Activated T-cell treated with anti-CD3 and anti-CD28 coated beads, Interleukin-2, amount 50 U/mL, for 72 hours (primary cell): Measurements from ENCODE around the gene KCNN2. TPM values are rescaled to one million over a fixed set of nuclear protein-coding genes. Genes with fewer than 3 reads are reported as not detected.

Source experiments
- ATAC-seq, 2 donors: fragments of 150-1000 bp; cut with Tn5 transposase; replicated peaks in 1 of 2; 2 replicates each; pipeline ENCODE4 v1.10.0; 2021; ENCODE audit warnings: moderate library complexity in 2 of 2, mild to moderate bottlenecking in 1 of 2
- DNase-seq, 2 donors: peaks; one replicate each; pipeline ENCODE4 v3.0.0; 2021 to 2022; ENCODE audit warnings: mixed read lengths in 1 of 2
- H3K27ac Mint-ChIP-seq: one replicate; pipeline ENCODE4 v1.8.0; 2022; ENCODE audit warnings: mild to moderate bottlenecking, moderate library complexity, mixed read lengths
- H3K27me3 Mint-ChIP-seq: one replicate; pipeline ENCODE4 v1.8.0; 2022; ENCODE audit warnings: low read depth, mixed read lengths
- H3K36me3 Mint-ChIP-seq, 2 donors: one replicate each; pipeline ENCODE4 v1.8.0; 2022; ENCODE audit warnings: mixed read lengths in 2 of 2, mild to moderate bottlenecking in 1 of 2; ENCODE audit not compliant: insufficient read depth in 2 of 2
- H3K4me1 Mint-ChIP-seq: one replicate; pipeline ENCODE4 v1.8.0; 2022; ENCODE audit warnings: low read depth, mixed read lengths
- H3K4me3 Mint-ChIP-seq, 2 donors: one replicate each; pipeline ENCODE4 v1.8.0; 2022; ENCODE audit warnings: mild to moderate bottlenecking in 2 of 2, mixed read lengths in 2 of 2, moderate library complexity in 2 of 2
- H3K9me3 Mint-ChIP-seq, 2 donors: one replicate each; pipeline ENCODE4 v1.8.0; 2022; ENCODE audit warnings: mixed read lengths in 2 of 2
- total RNA-seq, 2 donors: library from RNA; stranded (reverse); gene quantifications; one replicate each; pipeline ENCODE4 v1.2.3, GENCODE V29; 2022

KCNN2 gene
- not detected for total RNA-seq

GRCh38 chr5:114361724-114362196 is at the start of gene KCNN2:
KCNN2 (plus strand) TSS chr5:114362070; CDS start chr5:114362140, 70 bp downstream.
- Mint-ChIP-seq H3K4me1 (peaks cover 10% of the 10 kb centered on the region), H3K4me3 (peak within 1 kb of the TSS; percentile 77 to 83), H3K9me3 (no peaks in the 10 kb centered on the region), H3K27ac (no peak within 1 kb of the TSS), H3K27me3 (peaks cover 54% of the 10 kb centered on the region), H3K36me3 (peaks cover 0 to 9% of the 10 kb centered on the region in 2 donors)
- peak; percentile 29 to 32 for DNase-seq
- ATAC-seq = peak; percentile 73 to 74

GRCh38 chr5:114312658-114313057 is 49.2 kb upstream of the KCNN2 start:
- Mint-ChIP-seq H3K9me3 (no peaks in the 10 kb centered on the region), H3K4me3 (no peak overlapping the region), H3K27me3 (no peaks in the 10 kb centered on the region), H3K4me1 (no peaks in the 10 kb centered on the region), H3K27ac (no peak overlapping the region), H3K36me3 (no peaks in the 10 kb centered on the region)
- ATAC-seq = no peak
- DNase-seq = no peak

GRCh38 chr5:114314061-114314460 is 47.8 kb upstream of the KCNN2 start:
- H3K27me3 Mint-ChIP-seq = no peaks in the 10 kb centered on the region
- H3K36me3 Mint-ChIP-seq = no peaks in the 10 kb centered on the region
- H3K27ac Mint-ChIP-seq = no peak overlapping the region
- H3K4me3 Mint-ChIP-seq = no peak overlapping the region
- H3K4me1 Mint-ChIP-seq = no peaks in the 10 kb centered on the region
- ATAC-seq = no peak
- no peak for DNase-seq
- H3K9me3 Mint-ChIP-seq = no peaks in the 10 kb centered on the region

GRCh38 chr5:114316167-114316566 is 45.7 kb upstream of the KCNN2 start:
- Mint-ChIP-seq H3K27ac (no peak overlapping the region), H3K4me1 (no peaks in the 10 kb centered on the region), H3K9me3 (no peaks in the 10 kb centered on the region), H3K36me3 (no peaks in the 10 kb centered on the region), H3K4me3 (no peak overlapping the region), H3K27me3 (no peaks in the 10 kb centered on the region)
- ATAC-seq = no peak
- no peak for DNase-seq

GRCh38 chr5:114317751-114318150 is 44.1 kb upstream of the KCNN2 start:
- no peak for DNase-seq
- H3K27ac Mint-ChIP-seq = no peak overlapping the region
- no peaks in the 10 kb centered on the region for H3K4me1 Mint-ChIP-seq
- no peak overlapping the region for H3K4me3 Mint-ChIP-seq
- no peak for ATAC-seq
- H3K9me3 Mint-ChIP-seq = peaks cover 0 to 1% of the 10 kb centered on the region in 2 donors
- no peaks in the 10 kb centered on the region for H3K36me3 Mint-ChIP-seq
- H3K27me3 Mint-ChIP-seq = no peaks in the 10 kb centered on the region

- no peaks in the 10 kb centered on the region for H3K27me3 Mint-ChIP-seq
- no peaks in the 10 kb centered on the region for H3K4me1 Mint-ChIP-seq
- H3K4me3 Mint-ChIP-seq = no peak overlapping the region
- H3K27ac Mint-ChIP-seq = no peak overlapping the region
- no peak for ATAC-seq
- peaks cover 0 to 1% of the 10 kb centered on the region in 2 donors for H3K9me3 Mint-ChIP-seq
- DNase-seq = no peak
- H3K36me3 Mint-ChIP-seq = no peaks in the 10 kb centered on the region
Measured at GRCh38 chr5:114319236-114319635, 42.6 kb upstream of the KCNN2 start.

GRCh38 chr5:114319821-114320220 is 42.0 kb upstream of the KCNN2 start:
- Mint-ChIP-seq H3K9me3 (peaks cover under 1 to 1% of the 10 kb centered on the region in 2 donors), H3K36me3 (no peaks in the 10 kb centered on the region), H3K27ac (no peak overlapping the region), H3K4me3 (no peak overlapping the region), H3K4me1 (no peaks in the 10 kb centered on the region), H3K27me3 (no peaks in the 10 kb centered on the region)
- no peak for DNase-seq
- no peak for ATAC-seq

GRCh38 chr5:114324282-114324681 is 37.6 kb upstream of the KCNN2 start:
- Mint-ChIP-seq H3K4me3 (no peak overlapping the region), H3K36me3 (no peaks in the 10 kb centered on the region), H3K4me1 (no peaks in the 10 kb centered on the region), H3K27me3 (no peaks in the 10 kb centered on the region), H3K9me3 (peaks cover 3 to 4% of the 10 kb centered on the region in 2 donors), H3K27ac (no peak overlapping the region)
- DNase-seq (no peak), ATAC-seq (no peak)

GRCh38 chr5:114325541-114325940 is 36.3 kb upstream of the KCNN2 start:
- no peak for ATAC-seq
- peaks cover 3 to 4% of the 10 kb centered on the region in 2 donors for H3K9me3 Mint-ChIP-seq

GRCh38 chr5:114327474-114327873 is 34.4 kb upstream of the KCNN2 start:
- no peaks in the 10 kb centered on the region for H3K4me1 Mint-ChIP-seq
- ATAC-seq (no peak), DNase-seq (no peak)
- no peaks in the 10 kb centered on the region for H3K27me3 Mint-ChIP-seq
- H3K27ac Mint-ChIP-seq = no peak overlapping the region
- peaks cover 3% of the 10 kb centered on the region in 2 donors for H3K9me3 Mint-ChIP-seq
- no peaks in the 10 kb centered on the region for H3K36me3 Mint-ChIP-seq
- no peak overlapping the region for H3K4me3 Mint-ChIP-seq

More at GRCh38 chr5:114325541-114325940, 36.3 kb upstream of the KCNN2 start:
- H3K36me3 Mint-ChIP-seq = no peaks in the 10 kb centered on the region
- H3K27ac Mint-ChIP-seq = no peak overlapping the region
- H3K27me3 Mint-ChIP-seq = no peaks in the 10 kb centered on the region
- no peak overlapping the region for H3K4me3 Mint-ChIP-seq
- DNase-seq = no peak
- H3K4me1 Mint-ChIP-seq = no peaks in the 10 kb centered on the region

GRCh38 chr5:114327987-114328386 is 33.9 kb upstream of the KCNN2 start:
- H3K4me3 Mint-ChIP-seq = no peak overlapping the region
- H3K36me3 Mint-ChIP-seq = no peaks in the 10 kb centered on the region
- H3K4me1 Mint-ChIP-seq = no peaks in the 10 kb centered on the region
- H3K27me3 Mint-ChIP-seq = no peaks in the 10 kb centered on the region
- DNase-seq = no peak
- peaks cover 3% of the 10 kb centered on the region in 2 donors for H3K9me3 Mint-ChIP-seq
- no peak overlapping the region for H3K27ac Mint-ChIP-seq
- ATAC-seq = no peak

GRCh38 chr5:114330916-114331531 is 30.8 kb upstream of the KCNN2 start:
- Mint-ChIP-seq H3K27me3 (no peaks in the 10 kb centered on the region), H3K4me3 (no peak overlapping the region), H3K9me3 (peaks cover 0 to 2% of the 10 kb centered on the region in 2 donors), H3K27ac (no peak overlapping the region), H3K4me1 (no peaks in the 10 kb centered on the region), H3K36me3 (no peaks in the 10 kb centered on the region)
- DNase-seq (no peak), ATAC-seq (no peak)

- ATAC-seq = no peak
- no peaks in the 10 kb centered on the region for H3K27me3 Mint-ChIP-seq
- no peak overlapping the region for H3K27ac Mint-ChIP-seq
- no peaks in the 10 kb centered on the region for H3K4me1 Mint-ChIP-seq
- no peaks in the 10 kb centered on the region for H3K36me3 Mint-ChIP-seq
- H3K9me3 Mint-ChIP-seq = no peaks in the 10 kb centered on the region
- DNase-seq = no peak
- H3K4me3 Mint-ChIP-seq = no peak overlapping the region
Measured at GRCh38 chr5:114332493-114332892, 29.4 kb upstream of the KCNN2 start.

GRCh38 chr5:114332925-114333324 is 28.9 kb upstream of the KCNN2 start:
- no peaks in the 10 kb centered on the region for H3K9me3 Mint-ChIP-seq
- no peak overlapping the region for H3K27ac Mint-ChIP-seq
- no peak for ATAC-seq

More at GRCh38 chr5:114332925-114333324, 28.9 kb upstream of the KCNN2 start:
- no peaks in the 10 kb centered on the region for H3K36me3 Mint-ChIP-seq
- H3K4me1 Mint-ChIP-seq = no peaks in the 10 kb centered on the region
- no peak overlapping the region for H3K4me3 Mint-ChIP-seq
- no peaks in the 10 kb centered on the region for H3K27me3 Mint-ChIP-seq
- no peak for DNase-seq
